ENCODE measurements around the gene MAEL. TPM values are rescaled to one million over a fixed set of nuclear protein-coding genes. Genes with fewer than 3 reads are reported as not detected.
A peak's percentile ranks its signal among the peaks of the same experiment; 100 is the strongest.

The MAEL gene
- total RNA-seq, 1 experiment from 2014 or later = not detected

- Histone ChIP-seq H3K79me2 (ENCODE audit: insufficient read depth, low read length) (no peaks in the 10 kb centered on the region), H2BK20ac (ENCODE audit: low read depth, low read length, poor library complexity, severe bottlenecking) (no peak overlapping the region), H3K9me3 (ENCODE audit: control insufficient read depth, low read depth, low read length) (no peaks in the 10 kb centered on the region), H3K4me2 (ENCODE audit: insufficient read depth, insufficient read length, low read length) (peak overlapping the region; percentile 81), H3K27me3 (ENCODE audit: insufficient read depth, low read length) (peaks cover 37% of the 10 kb centered on the region), H3K18ac (ENCODE audit: insufficient read length, low read depth, low read length) (no peak overlapping the region), H2AFZ (ENCODE audit: low read length) (no peak overlapping the region), H4K91ac (ENCODE audit: insufficient read length, low read depth, low read length) (no peak overlapping the region), H3K23ac (ENCODE audit: insufficient read length, low read depth, low read length) (no peak overlapping the region), H4K8ac (replicated peaks; ENCODE audit: insufficient read length, low read depth, low read length) (no peak overlapping the region), H2BK15ac (ENCODE audit: low read depth, low read length) (no peak overlapping the region), H2BK5ac (ENCODE audit: insufficient read length, low read length) (no peak overlapping the region), H3K4ac (ENCODE audit: low read depth, low read length) (no peak overlapping the region), H3K23me2 (ENCODE audit: insufficient read length, low read depth, low read length, poor library complexity, severe bottlenecking) (peaks cover 5% of the 10 kb centered on the region), H2BK120ac (ENCODE audit: low read depth, low read length, poor library complexity, severe bottlenecking) (no peak overlapping the region), H4K5ac (ENCODE audit: insufficient read length, low read depth, low read length) (no peak overlapping the region), H3K56ac (ENCODE audit: insufficient read length, low read depth, low read length) (no peak overlapping the region), H2BK12ac (ENCODE audit: insufficient read length, low read depth, low read length) (no peak overlapping the region), H3T11ph (ENCODE audit: low read length) (no peak overlapping the region), H3K14ac (ENCODE audit: insufficient read depth, low read length) (no peak overlapping the region), H4K20me1 (ENCODE audit: control insufficient read depth, insufficient read depth, insufficient read length) (no peaks in the 10 kb centered on the region), H3K27ac (ENCODE audit: insufficient read length, low read depth, low read length) (no peak overlapping the region), H3K4me1 (ENCODE audit: insufficient read depth, low read length) (no peaks in the 10 kb centered on the region; the same call in 1 of the 2 replicates), H3K9ac (ENCODE audit: extremely low read depth, insufficient read length, low read length) (no peak overlapping the region), H3K79me1 (ENCODE audit: insufficient read depth, low read depth, low read length, poor library complexity, severe bottlenecking) (no peaks in the 10 kb centered on the region), H2AK5ac (ENCODE audit: insufficient read length, low read length) (no peak overlapping the region)
- no CpG with 5 or more reads among the region's 17 CpGs for WGBS (ENCODE audit: extremely low coverage, insufficient read length, low lambda C conversion rate)
- H3K4me1 Mint-ChIP-seq = peaks cover 20% of the 10 kb centered on the region in 2 experiments
- no peaks in the 10 kb centered on the region; a peak in 1 of 5 replicates for H3K9me3 Mint-ChIP-seq
- TF ChIP-seq CTCF (conservative IDR thresholded peaks at IDR 0.05) = no peak
- peak overlapping the region in 1 of 3 experiments; percentile 70; a peak in 1 of 7 replicates for H3K27ac Mint-ChIP-seq
- no peak for DNase-seq
- H3K27me3 Mint-ChIP-seq (ENCODE audit: low read depth) = peaks cover 96% of the 10 kb centered on the region
- peak overlapping the region; percentile 65 to 87 for H3K4me3 Mint-ChIP-seq
- no peaks in the 10 kb centered on the region for H3K36me3 Mint-ChIP-seq (ENCODE audit: insufficient read depth in 1 of 3, low read depth in 3 of 3)
Observed at GRCh38 chr1:166974647-166975345, 14.3 kb upstream of the MAEL start.

Measured in H9 (cell line).